ENCODE data around the gene USF1.

The USF1 gene

DNA sequence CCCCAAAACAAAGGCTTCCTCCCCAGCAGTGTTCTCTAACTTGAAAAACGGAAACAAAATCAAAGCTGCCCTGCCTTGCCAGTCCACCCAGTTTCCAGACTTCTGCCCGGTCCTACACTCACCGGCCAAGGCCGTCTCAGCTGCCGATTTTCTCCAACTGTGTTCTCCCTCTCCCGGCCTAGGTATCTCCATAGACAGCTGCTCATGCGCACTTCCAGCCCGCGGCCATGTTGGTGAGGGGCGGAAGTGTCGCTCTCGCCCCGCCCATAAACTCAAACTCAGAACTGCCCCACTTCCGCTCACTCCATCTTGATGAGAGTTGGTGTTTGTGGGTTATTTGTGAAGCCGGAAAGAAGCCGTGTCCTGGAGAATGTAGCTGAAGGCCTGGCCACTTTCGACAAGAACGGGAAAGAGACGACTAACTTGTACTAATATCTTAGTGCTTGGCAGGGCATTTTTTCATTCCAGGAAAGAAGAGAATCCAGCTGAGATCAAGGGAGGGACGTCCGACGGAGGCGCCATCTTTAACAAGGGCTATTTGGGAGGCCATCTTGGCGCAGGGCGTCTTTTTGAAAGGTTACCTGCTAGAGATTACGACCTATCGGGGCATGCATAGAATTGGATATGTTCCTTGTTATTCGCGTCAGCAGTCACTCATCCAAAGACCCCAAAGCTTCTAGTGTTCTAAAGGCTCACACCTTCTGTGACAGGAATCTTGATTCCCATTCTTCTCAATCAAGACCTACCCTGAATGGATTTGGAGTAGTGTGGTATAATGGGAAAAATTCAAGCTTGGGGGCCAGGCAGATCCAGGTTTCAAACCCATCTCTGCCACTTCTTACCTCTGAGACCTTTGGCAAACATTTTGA is at the start of gene USF1:
USF1 (minus strand) TSS at position 242 of the 869 bp plus-strand sequence. CDS start 2,702 bp downstream, outside the sequence.
- DNase-seq (ENCODE audit: low spot score): peak; percentile 96

GRCh38 chr1:161095230-161095629 is 49.5 kb upstream of the USF1 start:
- no peak for DNase-seq (ENCODE audit: low spot score)

GRCh38 chr1:161094481-161094880 is 48.7 kb upstream of the USF1 start:
- peak; percentile 12 for DNase-seq (ENCODE audit: low spot score)

DNA sequence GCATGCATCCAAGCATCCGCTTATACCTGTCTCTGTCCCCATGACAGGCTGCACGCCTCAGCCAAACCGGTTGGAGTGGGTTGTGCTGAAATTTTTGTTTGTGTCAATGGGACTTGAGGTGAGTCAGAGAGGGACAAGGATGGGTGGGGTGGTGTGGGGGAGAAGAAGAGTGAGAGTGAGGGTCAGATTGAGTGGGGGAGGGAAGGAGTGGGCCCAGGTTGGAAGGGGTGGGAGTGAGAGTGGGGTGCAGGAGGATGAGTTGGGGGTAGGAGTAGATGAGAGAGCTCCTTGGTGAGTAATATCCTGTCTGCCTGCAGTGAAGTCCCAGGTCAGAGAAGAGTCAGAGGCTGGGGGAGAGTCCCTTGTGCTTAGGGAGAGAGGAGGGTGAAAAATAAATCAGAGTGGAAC is 46.8 kb upstream of the USF1 start:
- DNase-seq (ENCODE audit: low spot score): peak; percentile 30

- peak; percentile 26 for DNase-seq (ENCODE audit: low spot score)
Measured at GRCh38 chr1:161091796-161092507, 46.2 kb upstream of the USF1 start.

- no peak for DNase-seq (ENCODE audit: low spot score)
Measured at GRCh38 chr1:161091093-161091492, 45.3 kb upstream of the USF1 start.

DNA sequence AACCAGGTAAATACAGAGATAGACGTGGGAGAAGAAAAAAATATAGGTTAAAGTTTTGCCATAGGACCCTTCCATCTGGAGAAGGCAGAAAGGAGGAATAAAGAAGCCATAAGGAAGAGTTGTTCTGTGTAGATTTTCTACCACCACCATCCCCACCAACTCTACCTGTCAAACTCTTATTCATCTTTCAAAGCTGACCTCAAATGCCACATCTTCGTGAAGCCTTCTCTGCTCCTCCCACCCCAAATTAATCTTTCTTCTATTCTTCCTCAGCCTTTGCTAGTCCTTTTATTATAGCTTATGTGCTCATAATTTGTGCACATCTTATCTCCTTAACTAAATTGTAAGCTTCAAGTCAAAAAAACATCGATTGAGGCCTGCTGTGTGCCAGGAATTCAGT is 44.8 kb upstream of the USF1 start:
- no peak for DNase-seq (ENCODE audit: low spot score)

DNA sequence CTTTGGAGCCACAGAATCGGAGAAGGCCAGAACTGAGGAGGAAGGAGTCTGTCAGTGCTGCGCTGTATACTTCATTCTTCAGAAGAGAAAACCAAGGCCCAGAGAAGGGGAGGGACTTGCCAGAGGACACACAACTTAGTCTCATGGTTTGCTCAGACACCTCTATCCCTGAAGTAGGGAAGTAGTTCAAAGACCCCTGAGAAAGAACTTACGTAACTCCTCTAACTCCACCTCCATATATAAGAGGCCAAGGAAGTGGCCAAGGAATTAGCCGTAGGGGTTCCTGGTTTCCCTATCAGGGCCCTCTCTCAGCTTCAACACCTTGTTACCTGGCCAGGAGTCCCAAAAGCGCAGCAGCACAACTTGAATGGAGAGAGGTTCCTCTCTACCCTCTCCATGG is 44.2 kb upstream of the USF1 start:
- DNase-seq (ENCODE audit: low spot score): no peak

- DNase-seq (ENCODE audit: low spot score): peak; percentile 54
Measured at GRCh38 chr1:161089251-161089924, 43.6 kb upstream of the USF1 start, which contains the start of gene NECTIN4. NECTIN4 (minus strand) TSS chr1:161089558; CDS start chr1:161089296, 262 bp downstream.

DNA sequence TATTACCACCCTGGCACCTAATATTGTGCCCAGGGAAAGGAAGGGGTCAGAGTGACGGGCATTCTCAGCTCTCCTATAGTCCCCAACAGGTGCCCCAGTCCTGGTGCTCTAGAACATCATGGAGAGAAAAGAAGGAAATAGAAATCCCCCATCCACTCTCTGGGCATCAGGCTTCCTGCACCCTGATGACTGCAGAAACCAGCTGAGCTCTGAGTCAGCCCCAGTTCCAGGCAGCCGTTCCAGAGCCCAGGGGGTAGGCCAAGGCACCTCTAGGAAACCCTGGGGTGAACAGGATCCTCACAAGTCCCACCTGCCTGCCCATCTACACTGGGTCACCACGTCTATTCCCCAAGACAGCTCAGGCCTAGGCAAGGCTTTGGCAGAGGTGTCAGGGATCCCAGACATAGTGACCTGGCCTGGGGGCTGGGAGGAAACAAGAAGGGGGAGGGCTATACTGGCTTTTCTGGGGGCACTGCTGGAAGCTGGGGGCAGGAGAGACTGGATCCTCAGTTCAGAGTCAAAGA is 42.9 kb upstream of the USF1 start:
- peak; percentile 23 for DNase-seq (ENCODE audit: low spot score)

DNA sequence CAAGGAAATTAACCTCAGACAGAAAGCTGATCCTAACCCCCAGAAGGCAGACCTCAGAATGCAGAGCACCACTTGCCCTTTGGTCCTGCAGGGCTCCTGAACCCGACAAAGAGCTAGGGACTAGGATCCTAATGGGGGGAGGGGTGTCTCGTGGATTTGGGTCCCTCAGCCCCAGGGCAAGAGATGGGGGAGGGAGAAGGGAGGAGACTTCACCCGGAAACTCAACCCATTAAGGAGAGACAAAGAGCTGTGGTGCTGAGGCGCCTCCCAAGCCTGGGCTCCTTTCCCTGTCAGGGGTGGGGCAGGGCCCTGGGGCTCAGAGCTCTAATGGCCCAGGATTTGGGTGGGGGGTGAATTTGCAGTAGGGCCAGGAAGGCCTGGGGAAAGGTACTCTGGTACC is 40.7 kb upstream of the USF1 start:
- no peak for DNase-seq (ENCODE audit: low spot score)

DNA sequence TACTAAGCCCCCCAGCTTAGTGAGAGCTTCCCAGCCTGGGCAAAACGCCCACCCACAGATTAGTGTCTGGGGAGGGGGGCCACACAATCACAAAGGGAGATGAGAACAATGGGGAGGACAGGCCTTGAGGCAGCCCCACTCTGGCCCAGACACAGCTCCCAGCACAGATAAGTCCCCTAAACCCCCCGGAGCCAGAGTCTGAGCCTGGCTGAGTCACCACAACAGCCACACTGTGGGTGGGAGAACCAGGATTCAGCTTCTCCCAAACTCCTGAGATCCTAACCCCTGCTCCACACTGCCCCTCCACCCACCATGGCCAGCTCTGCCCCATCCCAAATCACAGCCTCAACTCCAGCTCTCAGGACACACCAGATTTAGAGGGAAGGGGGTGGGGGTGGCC is 39.4 kb upstream of the USF1 start:
- DNase-seq (ENCODE audit: low spot score): no peak

GRCh38 chr1:161084597-161084988 is 38.8 kb upstream of the USF1 start:
- no peak for DNase-seq (ENCODE audit: low spot score)

GRCh38 chr1:161083748-161084596 is 38.2 kb upstream of the USF1 start:
- no peak for DNase-seq (ENCODE audit: low spot score)

GRCh38 chr1:161082996-161083747 is 37.4 kb upstream of the USF1 start:
- no peak for DNase-seq (ENCODE audit: low spot score)

GRCh38 chr1:161082483-161082882 is 36.7 kb upstream of the USF1 start:
- DNase-seq (ENCODE audit: low spot score): no peak

- DNase-seq (ENCODE audit: low spot score): no peak
Measured at GRCh38 chr1:161081519-161081918, 35.7 kb upstream of the USF1 start.

DNA sequence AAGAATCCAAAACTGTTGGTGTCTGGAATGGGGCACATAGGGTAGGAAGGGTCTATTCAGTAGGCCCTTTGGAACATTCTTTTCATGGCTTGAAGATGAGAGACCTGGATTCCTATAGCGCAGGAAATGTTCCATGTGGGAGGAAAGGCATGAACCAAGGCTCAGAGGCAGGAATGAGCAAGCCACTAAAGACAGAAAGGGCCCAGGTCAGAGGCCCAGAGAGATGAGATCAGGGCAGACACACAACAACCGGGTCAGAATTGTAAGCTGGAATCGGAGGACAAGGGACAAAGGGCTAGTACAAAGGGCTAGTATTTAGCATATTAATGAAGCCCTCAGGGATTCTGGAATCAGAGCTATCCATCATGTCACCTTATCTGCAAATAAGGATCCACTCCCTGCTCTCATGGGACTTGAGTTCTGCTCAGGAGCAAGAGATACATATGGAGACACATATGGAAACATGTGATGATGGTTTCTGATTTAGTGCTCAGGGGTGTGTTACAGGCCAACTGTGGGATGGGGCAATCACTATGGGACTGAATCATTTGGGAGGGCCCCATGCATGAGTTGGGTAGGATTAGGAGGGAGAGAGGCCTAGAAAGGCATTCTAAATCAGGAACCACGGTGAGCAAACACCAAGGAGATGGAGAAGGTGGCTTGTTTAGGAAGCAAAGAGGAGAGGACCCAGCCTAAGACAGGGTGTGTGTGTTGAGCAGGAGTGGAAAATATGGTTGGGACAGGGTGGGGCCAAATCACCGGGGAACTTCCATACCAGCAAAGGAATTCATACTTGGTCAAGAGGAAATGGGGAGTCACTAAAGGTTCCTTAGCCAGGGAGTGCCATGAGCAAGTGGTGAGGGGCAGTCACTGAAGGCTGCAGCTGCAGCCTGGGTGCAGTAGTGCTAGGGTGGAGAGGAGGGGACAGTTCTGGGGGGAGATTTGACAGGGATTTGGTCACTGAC is 34.9 kb upstream of the USF1 start:
- DNase-seq (ENCODE audit: low spot score): no peak

- no peak for DNase-seq (ENCODE audit: low spot score)
Measured at GRCh38 chr1:161079436-161080110, 33.8 kb upstream of the USF1 start.

Measured in left forelimb (tissue), 1 donor.